Stomach (tissue), 9 donors: ENCODE measurements around the gene SCFD2. TPM values are rescaled to one million over a fixed set of nuclear protein-coding genes. Genes with fewer than 3 reads are reported as not detected.
A peak's percentile ranks its signal among the peaks of the same experiment; 100 is the strongest.

ENCODE experiments used
- DNase-seq, 2 donors: peaks; one replicate each; pipeline versions ENCODE4 v3.0.0 to v3.0.0-alpha.2; 2013 to 2019
- H3K27ac ChIP-seq, 5 donors: fragments of 200-600 bp in 4 of 5; sonication (generic) in 4 of 5; one replicate each; pipeline ENCODE4 v1.5.1; 2013 to 2019; ENCODE audit warnings: mild to moderate bottlenecking in 1 of 5, moderate library complexity in 1 of 5
- H3K27me3 ChIP-seq, 3 donors: fragments of 200-600 bp; sonication (generic); one replicate each; pipeline ENCODE4 v1.5.1; 2017 to 2019; ENCODE audit warnings: mixed run types in 1 of 3
- H3K36me3 ChIP-seq, 4 donors: fragments of 200-600 bp; sonication (generic); 1 replicate in 3 of 4; 2 replicates in 1 of 4; pipeline ENCODE4 v1.5.1; 2016 to 2019
- H3K4me1 ChIP-seq, 4 donors: fragments of 200-600 bp; sonication (generic); one replicate each; pipeline ENCODE4 v1.5.1; 2016 to 2019
- H3K4me3 ChIP-seq, 4 donors: fragments of 200-600 bp; sonication (generic) in 3 of 4; one replicate each; pipeline ENCODE4 v1.5.1; 2016 to 2019; ENCODE audit warnings: mild to moderate bottlenecking in 1 of 4
- H3K9me3 ChIP-seq, 4 donors: fragments of 200-600 bp; sonication (generic); one replicate each; pipeline ENCODE4 v1.5.1; 2016 to 2019
- EP300 ChIP-seq: sonication (generic); formaldehyde crosslinking; IDR thresholded peaks from one replicate; pipeline ENCODE4 v1.6.1; 2017; ENCODE audit warnings: antibody characterized with exemption
- POLR2A ChIP-seq, 4 donors: fragments of 450-650 bp; IDR thresholded peaks; one replicate each; pipeline ENCODE4 v1.6.1; 2016; ENCODE audit warnings: antibody characterized with exemption in 4 of 4, control low read depth in 2 of 4, mild to moderate bottlenecking in 1 of 4, moderate library complexity in 1 of 4
- POLR2AphosphoS5 ChIP-seq, 3 donors: sonication (generic); formaldehyde crosslinking; IDR thresholded peaks; one replicate each; pipeline ENCODE4 v1.6.1; 2016; ENCODE audit warnings: antibody characterized with exemption in 3 of 3
- WGBS, 5 donors: extraction: QIAGEN DNeasy Blood & Tissue Kit in 3 of 5; methylation state at CpG; one replicate each; pipeline versions ENCODE4 v1.1.5 to v1.1.7; 2013 to 2018; 5-methylcytosine and 5-hydroxymethylcytosine counted together
- intact Hi-C: fragments of 100-400 bp; cut with DNase I; formaldehyde crosslinking; loops from one replicate; pipeline ENCODE4 v1.15.1; 2023; ENCODE audit warnings: low total_unique reads
- polyA plus RNA-seq, 3 donors: library from polyadenylated mRNA; stranded (reverse); fragments of 200-250 nt; gene quantifications; one replicate each; pipeline ENCODE4 v1.2.3, GENCODE V29; 2013
- total RNA-seq, 5 donors: library from RNA; depleted of rRNA; stranded (reverse); fragments of >200 nt; gene quantifications; one replicate each; pipeline versions ENCODE4 v1.1.0 to v1.2.3, GENCODE V29; 2014 to 2016
- TF ChIP-seq, protein P1 (sequence below), 7 experiments: fragments of 450-650 bp in 4 of 7; fragments of 200-600 bp in 3 of 7; sonication (generic) in 3 of 7; IDR thresholded peaks; one replicate each; pipeline ENCODE4 v1.5.1; 2016 to 2019; ENCODE audit warnings: antibody characterized with exemption in 7 of 7, control low read depth in 2 of 7, mild to moderate bottlenecking in 1 of 7
- donor health status: healthy with polysubstance abuse.
- donor health status: Bipolar disorder and iron deficiency.
- donor health status: healthy.

The SCFD2 gene
- total and polyA plus RNA-seq, 8 donors, result 2.9 to 40.2 (median 11.1) TPM

DNA sequence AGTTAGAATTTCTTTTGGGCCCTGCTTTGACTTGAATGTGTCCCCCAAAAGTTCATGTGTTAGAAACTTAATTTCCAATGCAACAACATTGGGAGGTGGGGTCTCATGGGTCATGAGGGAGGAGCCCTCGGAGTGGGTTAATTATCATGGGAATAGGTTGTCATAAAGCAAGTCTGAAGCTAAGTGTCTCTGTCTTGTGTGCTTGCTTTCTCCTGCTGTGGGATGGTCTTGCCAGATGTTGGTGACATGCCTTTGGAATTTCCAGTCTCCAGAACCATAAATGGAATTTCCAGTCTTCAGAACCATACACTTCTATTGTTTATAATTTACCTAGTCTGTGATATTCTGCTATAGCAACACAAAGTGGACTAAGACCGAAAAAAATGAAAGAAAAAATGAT, 432.1 kb downstream of the SCFD2 start:
- Histone ChIP-seq H3K4me3 (no peak overlapping the region), H3K9me3 (no peaks in the 10 kb centered on the region), H3K4me1 (peaks cover 0 to 12% (median 6%) of the 10 kb centered on the region in 4 donors), H3K27me3 (no peaks in the 10 kb centered on the region), H3K36me3 (no peaks in the 10 kb centered on the region), H3K27ac (no peak overlapping the region)
- 95 to 97% (median 95%) methylated on average over 2 of the region's 2 CpGs for WGBS, 5 donors
- DNase-seq, result no peak
- intact Hi-C loops, result no loop called here
- TF ChIP-seq, protein P1, sequence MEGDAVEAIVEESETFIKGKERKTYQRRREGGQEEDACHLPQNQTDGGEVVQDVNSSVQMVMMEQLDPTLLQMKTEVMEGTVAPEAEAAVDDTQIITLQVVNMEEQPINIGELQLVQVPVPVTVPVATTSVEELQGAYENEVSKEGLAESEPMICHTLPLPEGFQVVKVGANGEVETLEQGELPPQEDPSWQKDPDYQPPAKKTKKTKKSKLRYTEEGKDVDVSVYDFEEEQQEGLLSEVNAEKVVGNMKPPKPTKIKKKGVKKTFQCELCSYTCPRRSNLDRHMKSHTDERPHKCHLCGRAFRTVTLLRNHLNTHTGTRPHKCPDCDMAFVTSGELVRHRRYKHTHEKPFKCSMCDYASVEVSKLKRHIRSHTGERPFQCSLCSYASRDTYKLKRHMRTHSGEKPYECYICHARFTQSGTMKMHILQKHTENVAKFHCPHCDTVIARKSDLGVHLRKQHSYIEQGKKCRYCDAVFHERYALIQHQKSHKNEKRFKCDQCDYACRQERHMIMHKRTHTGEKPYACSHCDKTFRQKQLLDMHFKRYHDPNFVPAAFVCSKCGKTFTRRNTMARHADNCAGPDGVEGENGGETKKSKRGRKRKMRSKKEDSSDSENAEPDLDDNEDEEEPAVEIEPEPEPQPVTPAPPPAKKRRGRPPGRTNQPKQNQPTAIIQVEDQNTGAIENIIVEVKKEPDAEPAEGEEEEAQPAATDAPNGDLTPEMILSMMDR (IDR thresholded peaks at IDR 0.05), result no peak
- TF ChIP-seq POLR2AphosphoS5 (IDR thresholded peaks at IDR 0.05), result no peak
- no peak for TF ChIP-seq EP300
- TF ChIP-seq POLR2A (IDR thresholded peaks at IDR 0.05), result no peak

DNA sequence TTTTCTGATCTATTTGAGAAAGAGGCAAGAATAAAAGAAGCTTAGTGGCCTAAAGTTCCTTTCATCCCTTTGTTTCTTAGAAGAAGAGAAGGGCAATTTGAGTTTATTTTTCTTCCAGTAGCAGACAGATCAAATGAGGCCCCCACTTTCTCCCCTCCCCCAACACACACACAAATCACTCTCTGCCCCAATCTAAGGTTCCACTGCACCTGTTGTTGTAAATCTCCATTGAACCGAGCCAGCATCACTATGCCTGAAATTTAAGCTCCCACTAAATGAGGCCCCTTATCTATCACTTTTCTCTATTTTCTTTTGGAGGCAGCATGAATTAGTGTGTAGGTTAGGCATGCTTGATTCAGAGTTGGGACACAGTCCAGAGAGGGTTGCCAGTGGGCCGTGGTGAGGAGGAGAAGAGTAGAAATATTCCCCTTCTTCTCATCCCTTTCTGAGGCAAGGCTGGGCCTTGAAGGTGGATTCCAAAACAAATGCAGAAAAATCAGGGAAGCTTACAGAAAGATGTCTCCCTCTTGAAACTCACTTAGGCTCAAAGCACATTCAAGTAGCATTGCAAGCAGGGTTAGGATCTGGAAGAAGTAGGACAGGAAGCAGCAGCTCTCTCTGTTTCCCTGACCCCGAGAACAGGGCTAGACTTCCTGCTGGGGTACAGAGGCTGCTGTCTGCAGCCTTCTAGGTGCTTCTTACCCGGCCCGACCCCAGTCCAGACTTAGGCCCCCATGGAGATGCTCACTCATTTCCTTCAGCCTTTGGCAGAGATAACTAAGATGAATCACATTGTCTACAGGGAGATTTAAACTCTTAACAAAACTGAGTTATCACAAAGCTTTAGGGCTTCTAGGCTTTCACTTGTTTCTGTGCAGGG, 433.0 kb downstream of the SCFD2 start:
- Histone ChIP-seq H3K9me3 (no peaks in the 10 kb centered on the region), H3K4me3 (no peak overlapping the region), H3K27ac (no peak overlapping the region), H3K36me3 (no peaks in the 10 kb centered on the region), H3K4me1 (peaks cover 0 to 12% (median 6%) of the 10 kb centered on the region in 4 donors), H3K27me3 (no peaks in the 10 kb centered on the region)
- no peak for DNase-seq
- intact Hi-C loops, result no loop called here
- 80 to 85% (median 81%) methylated on average over 5 of the region's 5 CpGs for WGBS, 5 donors
- TF ChIP-seq EP300 (no peak), POLR2A (IDR thresholded peaks at IDR 0.05) (no peak), POLR2AphosphoS5 (IDR thresholded peaks at IDR 0.05) (no peak)
- TF ChIP-seq, protein P1 (IDR thresholded peaks at IDR 0.05), result no peak

DNA sequence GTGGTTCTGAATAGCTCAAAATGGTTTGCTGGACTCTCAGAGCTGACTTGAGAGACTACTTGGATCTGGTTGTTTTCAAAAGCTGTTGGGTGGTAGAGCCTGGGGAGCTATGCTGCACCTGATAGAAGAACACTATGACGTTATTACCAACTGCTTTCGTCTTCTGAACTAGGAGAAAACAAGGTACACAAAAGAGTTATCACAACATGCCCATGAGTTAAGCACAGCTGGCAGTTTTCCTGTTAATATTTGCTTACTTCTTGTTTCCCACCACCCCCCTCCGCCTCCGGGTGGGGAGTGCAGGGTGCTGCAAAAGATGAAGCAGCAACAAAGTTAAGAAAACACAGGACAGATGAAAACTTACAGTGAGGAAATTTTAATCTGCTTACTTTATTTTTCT, 434.6 kb downstream of the SCFD2 start:
- Histone ChIP-seq H3K36me3 (no peaks in the 10 kb centered on the region), H3K9me3 (no peaks in the 10 kb centered on the region), H3K27ac (peak overlapping the region in 1 of 5 donors; percentile 11), H3K27me3 (no peaks in the 10 kb centered on the region), H3K4me3 (no peak overlapping the region), H3K4me1 (peaks cover 0 to 15% (median 6%) of the 10 kb centered on the region in 4 donors)
- WGBS, 5 donors, result 35 to 51% (median 50%) methylated on average over 4 of the region's 4 CpGs
- DNase-seq, result peak in 1 of 2 donors; percentile 38
- TF ChIP-seq EP300 (no peak), POLR2AphosphoS5 (IDR thresholded peaks at IDR 0.05) (no peak), POLR2A (IDR thresholded peaks at IDR 0.05) (no peak)
- TF ChIP-seq, protein P1 (IDR thresholded peaks at IDR 0.05), result no peak
- intact Hi-C loops, result no loop called here

DNA sequence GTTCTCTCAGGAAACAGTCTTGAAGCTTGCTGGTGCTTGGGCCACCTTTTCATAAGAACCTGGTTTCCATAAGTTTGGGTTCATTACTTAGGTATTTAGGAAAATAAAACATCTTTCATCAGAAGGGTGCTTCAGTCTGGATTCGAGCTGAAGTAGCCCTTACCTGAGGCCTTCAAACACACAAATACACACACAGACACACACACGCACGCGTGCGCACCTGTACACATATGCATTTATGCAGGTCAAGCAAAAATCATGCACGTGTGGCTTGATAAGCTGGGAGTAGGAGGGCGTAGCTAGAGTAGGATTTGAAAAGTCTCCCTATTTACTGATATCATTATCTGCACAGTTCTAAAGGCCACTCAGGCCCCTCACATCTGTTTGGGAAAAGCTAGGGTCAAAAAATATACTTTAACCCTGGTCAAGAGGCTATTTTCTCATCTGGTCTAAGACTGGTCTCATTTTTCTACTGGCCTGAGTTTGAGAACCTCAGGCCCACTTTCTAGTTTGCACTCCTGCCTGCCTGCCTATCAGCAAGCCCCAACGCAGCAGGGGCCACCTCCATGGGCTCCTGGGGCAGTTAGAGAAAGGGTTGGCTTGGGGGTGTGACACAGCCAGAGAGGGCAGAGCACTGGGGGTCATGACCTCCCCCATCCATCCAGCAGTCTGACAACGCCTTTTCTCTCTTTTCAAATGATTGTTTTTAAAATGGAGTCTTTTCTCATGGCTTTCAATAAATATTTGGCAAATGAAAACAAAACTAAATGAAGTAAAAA, 439.5 kb downstream of the SCFD2 start:
- intact Hi-C loops, result no loop called here
- DNase-seq, result peak in 1 of 2 donors; percentile 78
- Histone ChIP-seq H3K4me1 (peaks cover 0 to 22% (median 3%) of the 10 kb centered on the region in 4 donors), H3K36me3 (no peaks in the 10 kb centered on the region), H3K27me3 (no peaks in the 10 kb centered on the region), H3K27ac (no peak overlapping the region), H3K4me3 (no peak overlapping the region), H3K9me3 (no peaks in the 10 kb centered on the region)
- no peak for TF ChIP-seq POLR2AphosphoS5 (IDR thresholded peaks at IDR 0.05)
- TF ChIP-seq POLR2A (IDR thresholded peaks at IDR 0.05), result no peak
- TF ChIP-seq, protein P1 (IDR thresholded peaks at IDR 0.05), result no peak
- no peak for TF ChIP-seq EP300
- 41 to 74% (median 52%) methylated on average over 9 of the region's 9 CpGs for WGBS, 5 donors
